Transverse colon (tissue), 4 donors: ENCODE results near the gene SLC4A4. TPM values are rescaled to one million over a fixed set of nuclear protein-coding genes. Genes with fewer than 3 reads are reported as not detected.
"Not testable (repeated sequence)": the region's sequence is repeated elsewhere in the genome, so short reads cannot be mapped to it uniquely, and the experiment has no call there.

Experiments
- DNase-seq: peaks from one replicate; pipeline ENCODE4 v3.0.0-alpha.2; 2019
- H3K27ac ChIP-seq, 4 donors: fragments of 200-600 bp; sonication (generic); 2 replicates each; pipeline ENCODE4 v1.5.1; 2016 to 2018; ENCODE audit warnings: inconsistent platforms in 4 of 4
- H3K27me3 ChIP-seq: fragments of 200-600 bp; sonication (generic); 2 replicates; pipeline ENCODE4 v1.5.1; 2017; ENCODE audit warnings: inconsistent platforms
- H3K36me3 ChIP-seq, 4 donors: fragments of 200-600 bp; sonication (generic); 2 replicates each; pipeline ENCODE4 v1.5.1; 2017 to 2019; ENCODE audit warnings: inconsistent platforms in 4 of 4
- H3K4me1 ChIP-seq, 4 donors: fragments of 200-600 bp; sonication (generic); 2 replicates each; pipeline ENCODE4 v1.5.1; 2017 to 2020; ENCODE audit warnings: inconsistent platforms in 4 of 4
- H3K4me3 ChIP-seq, 4 donors: fragments of 200-600 bp; sonication (generic); 1 replicate in 1 of 4; 2 replicates in 3 of 4; pipeline versions ENCODE4 v1.5.1 to v1.6.1; 2017 to 2019; ENCODE audit warnings: inconsistent platforms in 4 of 4
- H3K9me3 ChIP-seq, 2 donors: fragments of 200-600 bp; sonication (generic); 2 replicates each; pipeline ENCODE4 v1.5.1; 2017 to 2019; ENCODE audit warnings: inconsistent platforms in 2 of 2
- CTCF ChIP-seq, 5 experiments: fragments of 200-600 bp in 3 of 5; fragments of 450-650 bp in 2 of 5; sonication (generic) in 3 of 5; IDR thresholded peaks; 1 replicate in 2 of 5; 2 replicates in 3 of 5; pipeline ENCODE4 v1.5.1; 2016 to 2017; ENCODE audit warnings: antibody characterized with exemption in 5 of 5, inconsistent platforms in 3 of 5, mild to moderate bottlenecking in 2 of 5, moderate library complexity in 1 of 5
- EP300 ChIP-seq: sonication (generic); formaldehyde crosslinking; IDR thresholded peaks from one replicate; pipeline ENCODE4 v1.6.1; 2017; ENCODE audit warnings: antibody characterized with exemption, low read depth
- POLR2A ChIP-seq: fragments of 450-650 bp; IDR thresholded peaks from one replicate; pipeline ENCODE4 v1.6.1; 2016; ENCODE audit warnings: antibody characterized with exemption, mild to moderate bottlenecking, moderate library complexity
- POLR2AphosphoS5 ChIP-seq, 3 donors: sonication (generic); formaldehyde crosslinking; IDR thresholded peaks; one replicate each; pipeline ENCODE4 v1.6.1; 2016; ENCODE audit warnings: antibody characterized with exemption in 3 of 3
- WGBS, 2 donors: methylation state at CpG; one replicate each; pipeline ENCODE4 v1.1.5; 2018; ENCODE audit warnings: low coverage in 1 of 2; 5-methylcytosine and 5-hydroxymethylcytosine counted together
- in situ Hi-C, 4 donors: fragments of 200-750 bp; cut with MboI; loops; one replicate each; pipeline versions ENCODE4 v1.15.0 to v1.15.1; 2017; ENCODE audit warnings: low sequenced_read_pairs in 3 of 4, low pct_ligation_motif_present in 1 of 4, low pct_unique_long_range_greater_than_20kb in 1 of 4
- intact Hi-C: fragments of 100-400 bp; cut with DNase I; formaldehyde crosslinking; loops from one replicate; pipeline ENCODE4 v1.15.1; 2023; ENCODE audit warnings: low total_unique reads
- total RNA-seq, 4 donors: library from RNA; depleted of rRNA; stranded (reverse); fragments of >200 nt; gene quantifications; one replicate each; pipeline ENCODE4 v1.1.0, GENCODE V29; 2016

Gene SLC4A4
- total RNA-seq, 4 donors from 2014 or later = 91.7 to 182 (median 134) TPM

- H3K27ac ChIP-seq = no peak overlapping the region
- no peak overlapping the region for H3K4me3 ChIP-seq
- in situ Hi-C loops (no loop called here), intact Hi-C loops (no loop called here)
- peaks cover 0 to 6% (median 0%) of the 10 kb centered on the region in 4 donors for H3K4me1 ChIP-seq
- no peak for DNase-seq
- 100% methylated on average over 1 of the region's 1 CpG for WGBS, 2 donors
- no peaks in the 10 kb centered on the region for H3K27me3 ChIP-seq
- H3K36me3 ChIP-seq = no peaks in the 10 kb centered on the region
- peaks cover 5% of the 10 kb centered on the region in 2 donors for H3K9me3 ChIP-seq
- no peak for TF ChIP-seq POLR2AphosphoS5 (IDR thresholded peaks at IDR 0.05)
- TF ChIP-seq EP300 = no peak
- TF ChIP-seq POLR2A = no peak
- TF ChIP-seq CTCF (IDR thresholded peaks at IDR 0.05) = no peak
Measured at GRCh38 chr4:71404049-71404448, 65.2 kb downstream of the SLC4A4 start.

- intact Hi-C loops (no loop called here), in situ Hi-C loops (no loop called here)
- Histone ChIP-seq H3K27me3 (no peaks in the 10 kb centered on the region), H3K27ac (no peak overlapping the region), H3K9me3 (peaks cover 5 to 10% of the 10 kb centered on the region in 2 donors), H3K36me3 (no peaks in the 10 kb centered on the region), H3K4me1 (peaks cover 0 to 10% (median 2%) of the 10 kb centered on the region in 4 donors), H3K4me3 (no peak overlapping the region)
- WGBS, 2 donors = 68 to 85% methylated on average over 2 of the region's 2 CpGs
- no peak for TF ChIP-seq CTCF (IDR thresholded peaks at IDR 0.05)
- no peak for TF ChIP-seq POLR2AphosphoS5 (IDR thresholded peaks at IDR 0.05)
- no peak for TF ChIP-seq POLR2A
- TF ChIP-seq EP300 = no peak
- DNase-seq = no peak
Measured at GRCh38 chr4:71405791-71406190, 67.0 kb downstream of the SLC4A4 start.

GRCh38 chr4:71406459-71406963, 67.7 kb downstream of the SLC4A4 start:
- Histone ChIP-seq H3K36me3 (no peaks in the 10 kb centered on the region), H3K27ac (no peak overlapping the region), H3K9me3 (peaks cover 5 to 10% of the 10 kb centered on the region in 2 donors), H3K27me3 (no peaks in the 10 kb centered on the region), H3K4me3 (no peak overlapping the region), H3K4me1 (peaks cover 0 to 10% (median 2%) of the 10 kb centered on the region in 4 donors)
- no peak for DNase-seq
- in situ Hi-C loops (no loop called here), intact Hi-C loops (no loop called here)
- 91% methylated on average over 1 of the region's 1 CpG; no CpG with 5 or more reads in 1 of the 2 donors for WGBS, 2 donors
- TF ChIP-seq CTCF (IDR thresholded peaks at IDR 0.05) (no peak), POLR2AphosphoS5 (IDR thresholded peaks at IDR 0.05) (no peak), EP300 (no peak), POLR2A (no peak)

GRCh38 chr4:71408961-71409360, 70.1 kb downstream of the SLC4A4 start:
- DNase-seq, H3K36me3 ChIP-seq, H3K27ac ChIP-seq, H3K4me3 ChIP-seq, H3K27me3 ChIP-seq, H3K9me3 ChIP-seq, in situ Hi-C loops, intact Hi-C loops: not testable (repeated sequence)
- H3K4me1 ChIP-seq = peaks cover 0 to 14% (median 3%) of the 10 kb centered on the region in 4 donors

GRCh38 chr4:71411981-71412380, 73.2 kb downstream of the SLC4A4 start:
- no peaks in the 10 kb centered on the region for H3K36me3 ChIP-seq
- in situ Hi-C loops (no loop called here), intact Hi-C loops (no loop called here)
- no peak overlapping the region for H3K27ac ChIP-seq
- TF ChIP-seq POLR2AphosphoS5 (IDR thresholded peaks at IDR 0.05) = no peak
- TF ChIP-seq EP300 = no peak
- TF ChIP-seq POLR2A = no peak
- TF ChIP-seq CTCF (IDR thresholded peaks at IDR 0.05) = no peak
- peaks cover 0 to 23% (median 5%) of the 10 kb centered on the region in 4 donors for H3K4me1 ChIP-seq
- H3K27me3 ChIP-seq = no peaks in the 10 kb centered on the region
- WGBS, 2 donors = 51 to 62% methylated on average over 2 of the region's 2 CpGs
- H3K9me3 ChIP-seq = peaks cover 5 to 10% of the 10 kb centered on the region in 2 donors
- H3K4me3 ChIP-seq = no peak overlapping the region
- DNase-seq = no peak
